ENCODE data around the gene GPR156. TPM values are rescaled to one million over a fixed set of nuclear protein-coding genes. Genes with fewer than 3 reads are reported as not detected.

Gene GPR156
- total and polyA plus RNA-seq, 2 of the 4 experiments (the other 2 are of a cell fraction) = 0.09 to 0.18 TPM

- Histone ChIP-seq H2AK5ac (ENCODE audit: low read depth, low read length) (no peak overlapping the region), H2BK120ac (ENCODE audit: low read depth, low read length) (no peak overlapping the region), H3K56ac (ENCODE audit: extremely low read depth, insufficient read depth, low read length) (no peak overlapping the region), H3K9me3 (ENCODE audit: control insufficient read depth, insufficient read depth, low read length) (no peaks in the 10 kb centered on the region), H3K4me1 (ENCODE audit: control insufficient read depth, insufficient read depth, low read length) (peaks cover 28% of the 10 kb centered on the region), H3K4me3 (ENCODE audit: insufficient read depth, low read depth, low read length) (no peak overlapping the region), H3K23ac (ENCODE audit: low read depth, low read length) (no peak overlapping the region), H3K4ac (ENCODE audit: low read depth, low read length) (no peak overlapping the region), H2BK5ac (ENCODE audit: low read depth, low read length, poor library complexity, severe bottlenecking) (no peak overlapping the region), H2BK20ac (ENCODE audit: low read depth, low read length) (no peak overlapping the region), H3K4me2 (ENCODE audit: low read depth, low read length) (no peak overlapping the region), H3K27ac (ENCODE audit: insufficient read depth, low read length) (no peak overlapping the region), H2BK15ac (ENCODE audit: low read depth, low read length) (no peak overlapping the region), H4K91ac (ENCODE audit: insufficient read depth, low read depth, low read length) (no peak overlapping the region), H4K20me1 (ENCODE audit: insufficient read depth, low read length) (no peaks in the 10 kb centered on the region), H3K79me1 (ENCODE audit: low read depth in 1 of 2, low read length in 2 of 2) (no peaks in the 10 kb centered on the region), H3K27me3 (ENCODE audit: control insufficient read depth, insufficient read depth, low read length) (no peaks in the 10 kb centered on the region), H3K9me1 (ENCODE audit: insufficient read depth, low read length) (peaks cover 11% of the 10 kb centered on the region), H3K18ac (ENCODE audit: low read depth, low read length) (no peak overlapping the region), H3K36me3 (ENCODE audit: control insufficient read depth, insufficient read depth, low read length) (no peaks in the 10 kb centered on the region), H2AFZ (replicated peaks; ENCODE audit: low read length, poor library complexity) (no peak overlapping the region), H4K8ac (ENCODE audit: low read depth in 2 of 2, low read length in 2 of 2) (no peak overlapping the region), H3K14ac (replicated peaks; ENCODE audit: low read depth, low read length) (no peak overlapping the region), H3K9ac (ENCODE audit: low read depth, low read length) (no peak overlapping the region), H4K5ac (ENCODE audit: low read depth, low read length) (no peak overlapping the region), H2AK9ac (replicated peaks; ENCODE audit: low read depth, low read length, poor library complexity) (no peak overlapping the region)
- ChIA-PET POLR2A (ENCODE audit: unreplicated experiment) (interaction anchor here (0.5 kb wide), 1 partner anchor 72 kb away, joined by 5 read pairs; no protein-coding TSS in a partner anchor), CTCF (no interaction called here)
- dilution Hi-C loops (cut with HindIII; ENCODE audit: low sequenced_read_pairs, unreplicated experiment) (no loop called here), in situ Hi-C loops (cut with MboI; ENCODE audit: low sequenced_read_pairs) (no loop called here), intact Hi-C loops (cut with micrococcal nuclease) (no loop called here)
- no peak for ATAC-seq (ENCODE audit: low read depth)
- TF ChIP-seq NFE2L2 (IDR thresholded peaks at IDR 0.05; ENCODE audit: low read depth, low read length) = no peak
- TF ChIP-seq RFX5 (IDR thresholded peaks at IDR 0.05; ENCODE audit: low read depth, low read length) = no peak
- TF ChIP-seq SMC3 (IDR thresholded peaks at IDR 0.05; ENCODE audit: low read depth, low read length) = no peak
- TF ChIP-seq CHD1 (IDR thresholded peaks at IDR 0.05; ENCODE audit: low read depth, low read length) = no peak
- TF ChIP-seq RCOR1 (IDR thresholded peaks at IDR 0.05; ENCODE audit: insufficient replicate concordance, low read length) = no peak
- no peak for TF ChIP-seq MXI1 (IDR thresholded peaks at IDR 0.05; ENCODE audit: borderline replicate concordance, low read depth, low read length)
- TF ChIP-seq RAD21 (IDR thresholded peaks at IDR 0.05; ENCODE audit: low read length) = no peak
- TF ChIP-seq FOS (IDR thresholded peaks at IDR 0.05; ENCODE audit: low read depth, low read length) = no peak
- no peak for TF ChIP-seq USF2 (IDR thresholded peaks at IDR 0.05; ENCODE audit: low read depth, low read length)
- no peak for TF ChIP-seq POLR2A (IDR thresholded peaks at IDR 0.05; ENCODE audit: low read depth, low read length)
- no peak for TF ChIP-seq CTCF (conservative IDR thresholded peaks at IDR 0.05; ENCODE audit: low read depth, low read length)
- DNase-seq = no peak
- 95% methylated on average over 6 of the region's 10 CpGs; no CpG with 5 or more reads in 1 of the 2 experiments for WGBS, 2 experiments (ENCODE audit: extremely low coverage in 2 of 2, insufficient read length in 1 of 2)
- BruUV-seq (replicated peaks) = no TSS peak
Measured at GRCh38 chr3:120167488-120167887, 117.5 kb downstream of the GPR156 start.
